BJ (cell line): Measurements from ENCODE around the gene C19orf73. TPM values are rescaled to one million over a fixed set of nuclear protein-coding genes. Genes with fewer than 3 reads are reported as not detected.
"Not testable (repeated sequence)": the region's sequence is repeated elsewhere in the genome, so short reads cannot be mapped to it uniquely, and the experiment has no call there.

Experiments used
- CTCF ChIA-PET: fragments of 350-600 bp; formaldehyde crosslinking; extraction: SDS; loops from one replicate; lab custom pipeline; 2021; ENCODE audit warnings: antibody characterized with exemption, inconsistent platforms; lab: Yijun Ruan, JAX
- POLR2A ChIA-PET: fragments of 300-600 bp; sonication (Branson Sonifier 250); formaldehyde crosslinking; extraction: SDS; loops from one replicate; lab custom pipeline; 2021; ENCODE audit warnings: antibody characterized with exemption; lab: Charles Lee
- DNase-seq: peaks from one replicate; pipeline ENCODE4 v3.0.0-alpha.2; 2011; ENCODE audit warnings: low read depth
- H3K27me3 ChIP-seq: 2 replicates; pipeline ENCODE4 v1.6.0; 2011; ENCODE audit warnings: low read length; ENCODE audit not compliant: control insufficient read depth, insufficient read depth
- H3K36me3 ChIP-seq: 2 replicates; pipeline ENCODE4 v1.5.1; 2011; ENCODE audit warnings: low read length; ENCODE audit not compliant: control insufficient read depth, insufficient read depth
- H3K4me3 ChIP-seq: 2 replicates; pipeline ENCODE4 v1.5.1; 2011; ENCODE audit warnings: low read depth, mild to moderate bottlenecking, control low read depth, low read length
- polyA plus RNA-seq: library from polyadenylated mRNA; depleted of rRNA; stranded (reverse); fragments of >200 nt; gene quantifications from 2 replicates; pipeline ENCODE4 v1.2.3, GENCODE V29; 2011
- TF ChIP-seq, protein P1 (sequence below): IDR thresholded peaks from 2 replicates; pipeline ENCODE4 v1.5.1; 2011; ENCODE audit warnings: low read depth, mild to moderate bottlenecking, control low read depth, inconsistent platforms, low read length, moderate library complexity; ENCODE audit not compliant: insufficient read depth

C19orf73 gene
- polyA plus RNA-seq, 1 experiment = 0.94 TPM

DNA sequence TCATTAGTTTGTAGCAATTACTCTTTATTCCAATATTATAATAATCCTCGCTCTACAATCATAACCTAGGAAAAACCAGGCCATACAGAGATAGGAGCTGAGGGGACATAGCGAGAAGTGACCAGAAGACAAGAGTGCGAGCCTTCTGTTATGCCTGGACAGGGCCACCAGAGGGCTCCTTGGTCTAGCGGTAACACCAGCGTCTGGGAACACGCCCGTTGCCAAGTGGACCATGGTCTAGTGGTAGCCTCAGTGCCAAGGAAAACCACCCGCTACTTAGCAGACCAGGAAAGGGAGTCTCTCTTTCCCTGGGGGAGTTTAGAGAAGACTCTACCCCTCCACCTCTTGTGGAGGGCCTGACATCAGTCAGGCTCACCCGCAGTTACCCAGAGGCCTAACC, 44.1 kb downstream of the C19orf73 start:
- H3K4me3 ChIP-seq, DNase-seq, H3K36me3 ChIP-seq, POLR2A ChIA-PET: not testable (repeated sequence)
- CTCF ChIA-PET = interaction anchor here (0.6 to 2.5 kb wide), 10 partner anchors 9 to 226 kb away, joined by 3 to 13 read pairs (median 4); partner anchors contain the start of gene CGB7
- peaks cover 12% of the 10 kb centered on the region for H3K27me3 ChIP-seq
- TF ChIP-seq, protein P1, sequence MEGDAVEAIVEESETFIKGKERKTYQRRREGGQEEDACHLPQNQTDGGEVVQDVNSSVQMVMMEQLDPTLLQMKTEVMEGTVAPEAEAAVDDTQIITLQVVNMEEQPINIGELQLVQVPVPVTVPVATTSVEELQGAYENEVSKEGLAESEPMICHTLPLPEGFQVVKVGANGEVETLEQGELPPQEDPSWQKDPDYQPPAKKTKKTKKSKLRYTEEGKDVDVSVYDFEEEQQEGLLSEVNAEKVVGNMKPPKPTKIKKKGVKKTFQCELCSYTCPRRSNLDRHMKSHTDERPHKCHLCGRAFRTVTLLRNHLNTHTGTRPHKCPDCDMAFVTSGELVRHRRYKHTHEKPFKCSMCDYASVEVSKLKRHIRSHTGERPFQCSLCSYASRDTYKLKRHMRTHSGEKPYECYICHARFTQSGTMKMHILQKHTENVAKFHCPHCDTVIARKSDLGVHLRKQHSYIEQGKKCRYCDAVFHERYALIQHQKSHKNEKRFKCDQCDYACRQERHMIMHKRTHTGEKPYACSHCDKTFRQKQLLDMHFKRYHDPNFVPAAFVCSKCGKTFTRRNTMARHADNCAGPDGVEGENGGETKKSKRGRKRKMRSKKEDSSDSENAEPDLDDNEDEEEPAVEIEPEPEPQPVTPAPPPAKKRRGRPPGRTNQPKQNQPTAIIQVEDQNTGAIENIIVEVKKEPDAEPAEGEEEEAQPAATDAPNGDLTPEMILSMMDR = peak; percentile 67

DNA sequence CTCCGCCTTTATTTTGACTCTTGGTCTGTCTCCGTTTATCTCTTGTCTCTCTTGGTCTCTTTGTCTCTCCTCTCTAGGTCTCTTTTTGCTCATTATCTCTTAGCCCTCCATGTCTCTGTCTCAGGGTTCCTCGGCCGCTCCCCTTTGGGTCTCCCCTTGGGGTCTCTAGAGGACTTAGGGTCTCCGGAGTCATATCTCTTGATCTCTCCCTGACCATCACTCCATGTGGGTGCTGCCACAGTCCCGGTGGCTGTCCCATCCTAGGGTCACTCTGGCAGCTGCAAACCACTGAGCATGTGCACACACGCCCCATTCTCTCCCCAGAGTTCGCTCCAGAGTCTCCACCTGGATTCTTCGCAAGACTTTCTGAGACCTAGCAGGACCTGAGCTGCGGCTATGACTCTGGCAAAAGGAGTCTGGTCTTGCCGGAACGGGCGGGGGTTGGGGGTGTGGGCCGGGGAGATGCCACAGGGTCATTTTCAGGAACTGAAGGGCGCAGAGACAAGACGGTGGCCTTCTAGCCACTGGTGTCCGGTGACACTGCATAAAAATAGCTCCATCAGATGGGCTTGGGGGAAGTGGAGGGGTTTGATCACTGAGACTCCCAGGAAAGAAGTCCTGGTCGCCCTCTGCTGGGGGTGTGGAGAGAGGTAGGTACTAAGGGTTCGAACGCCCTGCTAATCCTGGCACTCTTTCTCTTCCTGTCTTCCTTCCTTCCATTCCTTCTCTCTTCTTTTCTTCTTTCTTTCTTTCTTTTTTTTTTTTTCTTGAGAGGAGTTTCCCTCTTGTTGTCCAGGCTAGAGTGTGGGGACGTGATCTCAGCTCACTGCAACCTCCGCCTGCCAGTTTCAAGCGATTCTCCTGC, 45.2 kb downstream of the C19orf73 start:
- CTCF ChIA-PET = interaction anchor here (0.6 to 2.5 kb wide), 9 partner anchors 9 to 227 kb away, joined by 3 to 13 read pairs (median 4); partner anchors contain the start of gene RUVBL2
- Histone ChIP-seq H3K27me3 (peaks cover 12% of the 10 kb centered on the region), H3K4me3 (no peak overlapping the region), H3K36me3 (no peaks in the 10 kb centered on the region)
- POLR2A ChIA-PET = no interaction called here
- DNase-seq = no peak
- TF ChIP-seq, protein P1 = peak; percentile 34

DNA sequence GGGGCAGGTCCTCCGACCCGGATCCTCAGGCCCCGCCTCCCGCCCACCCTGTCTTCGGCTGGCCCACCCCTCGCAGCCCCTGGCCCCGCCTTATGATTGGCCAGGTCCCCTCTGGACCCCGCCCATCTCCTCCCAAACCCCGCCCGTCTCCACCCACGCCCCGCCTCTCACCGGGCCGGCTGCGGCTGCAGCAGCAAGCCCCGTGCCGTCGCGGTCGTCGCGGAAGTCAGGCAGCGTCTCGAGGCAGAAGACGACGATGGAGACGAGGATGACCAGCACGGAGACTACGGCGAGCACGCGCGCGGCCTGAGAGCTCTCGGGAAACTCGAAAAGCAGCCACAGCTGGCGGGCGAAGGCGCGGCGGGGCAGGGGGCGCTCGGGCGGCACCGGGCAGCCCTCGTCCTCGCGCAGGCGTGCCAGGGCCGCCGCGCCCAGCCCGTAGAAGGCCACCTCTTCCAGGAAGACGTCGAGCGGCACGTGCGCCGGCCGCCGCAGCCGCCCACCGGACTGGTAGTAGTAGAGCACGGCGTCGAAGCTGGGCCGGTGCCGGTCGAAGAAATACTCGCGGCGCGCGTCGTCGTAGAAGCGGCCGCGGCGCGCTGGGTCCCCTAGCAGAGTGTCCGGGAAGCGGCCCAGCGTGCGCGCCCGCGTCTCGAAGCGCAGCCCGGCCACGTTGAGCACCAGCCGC, 46.9 kb downstream of the C19orf73 start:
- TF ChIP-seq, protein P1 = no peak
- ChIA-PET CTCF (interaction anchor here (1.8 kb wide), 1 partner anchor 127 kb away, joined by 4 read pairs; no protein-coding TSS in a partner anchor), POLR2A (no interaction called here)
- Histone ChIP-seq H3K27me3 (peaks cover 12% of the 10 kb centered on the region), H3K4me3 (no peak overlapping the region), H3K36me3 (no peaks in the 10 kb centered on the region)
- no peak for DNase-seq

DNA sequence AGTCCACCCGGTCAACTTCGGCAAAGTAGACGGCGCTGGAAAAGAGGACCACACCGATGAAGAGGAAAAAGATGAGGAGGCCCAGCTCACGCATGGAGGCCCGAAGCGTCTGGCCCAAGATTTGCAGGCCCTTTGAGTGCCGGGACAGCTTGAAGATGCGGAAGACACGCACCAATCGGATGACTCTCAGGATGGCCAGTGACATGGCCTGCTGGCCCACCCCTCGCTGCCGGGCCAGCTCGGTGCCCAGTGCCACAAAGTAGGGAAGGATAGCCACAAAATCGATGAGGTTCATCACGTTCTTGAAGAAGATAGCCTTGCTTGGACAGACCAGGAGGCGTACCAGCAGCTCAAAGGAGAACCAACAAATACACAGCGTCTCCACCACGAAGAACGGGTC, 48.5 kb downstream of the C19orf73 start:
- ChIA-PET POLR2A (no interaction called here), CTCF (interaction anchor here (0.8 to 1.8 kb wide), 4 partner anchors 14 to 143 kb away, joined by 3 to 4 read pairs (median 3); no protein-coding TSS in a partner anchor)
- H3K4me3 ChIP-seq = no peak overlapping the region
- DNase-seq = no peak
- H3K27me3 ChIP-seq = peaks cover 25% of the 10 kb centered on the region
- H3K36me3 ChIP-seq = no peaks in the 10 kb centered on the region
- TF ChIP-seq, protein P1 = no peak

DNA sequence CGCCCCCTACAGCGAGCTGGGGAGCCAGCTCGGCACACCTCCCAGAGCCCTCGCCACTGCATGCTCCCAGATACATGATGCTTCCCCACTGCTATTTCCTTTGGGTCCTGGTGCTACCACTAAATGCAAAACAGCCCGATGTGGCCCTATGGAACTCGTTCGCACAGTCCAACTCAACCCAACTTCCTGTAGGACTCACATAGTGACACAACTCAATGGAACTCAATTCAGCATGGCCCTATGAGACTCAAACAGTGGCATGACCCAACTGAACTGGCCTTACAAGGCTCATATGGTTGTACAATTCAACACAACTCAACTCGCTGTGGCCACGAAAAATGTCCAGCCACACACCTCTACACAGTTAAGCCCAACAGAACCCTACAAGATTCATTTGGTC, 49.9 kb downstream of the C19orf73 start:
- CTCF ChIA-PET = interaction anchor here (0.8 to 1.7 kb wide), 3 partner anchors 69 to 156 kb away, joined by 3 to 5 read pairs (median 3); no protein-coding TSS in a partner anchor

More for the DNA sequence above, 49.9 kb downstream of the C19orf73 start:
- Histone ChIP-seq H3K36me3 (no peaks in the 10 kb centered on the region), H3K27me3 (peaks cover 28% of the 10 kb centered on the region), H3K4me3 (no peak overlapping the region)
- POLR2A ChIA-PET = no interaction called here
- no peak for DNase-seq
- TF ChIP-seq, protein P1 = no peak
